SIG-M5 treated with dmso at 0.1 percent for 504 hours (cell line): Measurements from ENCODE around the gene SLC25A42.

Experiments used
- DNase-seq: peaks from one replicate; lab custom pipeline; 2025; ENCODE audit not compliant: unreplicated experiment; lab: John Stamatoyannopoulos, UW

SLC25A42 gene

DNA sequence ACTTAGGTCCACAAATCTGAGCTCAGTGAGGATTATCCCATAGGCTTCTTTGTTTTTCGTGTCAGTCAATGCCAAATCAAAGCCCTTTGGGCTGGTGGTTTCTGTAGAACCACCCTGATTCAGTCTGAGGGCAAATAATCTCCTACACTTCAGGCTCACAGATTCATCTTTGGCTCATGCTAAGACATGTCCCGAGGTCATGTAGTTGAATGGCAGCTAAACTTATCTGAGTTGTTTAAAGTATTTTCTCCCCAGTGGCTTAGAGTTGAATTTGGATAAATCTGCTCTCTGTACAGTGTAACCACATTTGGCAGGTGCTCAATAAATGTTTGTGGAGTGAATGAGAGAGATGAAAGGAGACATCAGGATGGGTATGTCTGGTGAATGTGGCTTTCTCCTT lies 13.1 kb upstream of the SLC25A42 start:
- DNase-seq, result no peak

DNA sequence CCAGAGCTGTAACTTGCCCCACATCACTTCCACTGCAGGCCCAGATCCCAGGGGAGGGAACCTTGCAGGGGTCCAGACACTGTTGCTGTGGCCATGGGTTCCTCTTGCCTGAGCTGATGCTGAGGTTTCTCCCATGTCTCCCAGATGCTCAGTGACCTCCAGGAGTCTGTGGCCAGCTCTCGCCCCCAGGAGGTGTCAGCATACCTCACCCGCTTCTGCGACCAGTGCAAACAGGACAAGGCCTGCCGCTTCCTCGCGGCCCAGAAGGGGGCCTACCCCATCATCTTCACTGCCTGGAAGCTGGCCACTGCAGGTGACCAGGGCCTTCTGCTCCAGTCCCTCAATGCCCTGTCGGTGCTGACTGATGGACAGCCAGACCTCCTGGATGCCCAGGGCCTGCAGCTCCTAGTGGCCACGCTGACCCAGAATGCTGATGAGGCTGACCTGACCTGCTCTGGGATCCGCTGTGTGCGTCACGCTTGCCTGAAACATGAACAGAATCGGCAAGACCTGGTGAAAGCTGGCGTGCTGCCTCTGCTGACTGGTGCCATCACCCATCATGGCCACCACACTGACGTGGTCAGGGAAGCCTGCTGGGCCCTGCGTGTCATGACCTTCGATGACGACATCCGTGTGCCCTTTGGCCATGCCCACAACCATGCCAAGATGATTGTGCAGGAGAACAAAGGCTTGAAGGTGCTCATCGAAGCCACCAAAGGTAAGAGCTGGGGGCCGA lies 12.1 kb upstream of the SLC25A42 start:
- DNase-seq, result no peak

DNA sequence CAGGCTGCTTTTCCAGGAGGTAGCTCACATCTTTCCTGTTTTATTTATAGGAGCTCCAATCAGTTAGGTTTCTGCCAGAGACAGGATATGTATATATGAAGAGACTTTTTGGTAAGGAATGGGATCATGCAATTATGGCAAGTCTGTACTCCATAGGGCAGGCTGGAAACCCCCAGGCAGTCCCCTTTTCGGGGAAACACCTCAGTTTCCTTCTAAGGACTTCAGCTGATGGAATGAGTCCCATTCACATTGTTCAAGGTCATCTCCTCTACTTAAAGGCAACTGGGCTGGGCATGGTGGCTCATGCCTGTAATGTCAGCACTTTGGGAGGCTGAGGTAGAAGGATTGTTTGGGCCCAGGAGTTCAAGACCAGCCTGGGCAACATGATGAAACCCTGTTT lies 10.9 kb upstream of the SLC25A42 start:
- DNase-seq, result no peak

DNA sequence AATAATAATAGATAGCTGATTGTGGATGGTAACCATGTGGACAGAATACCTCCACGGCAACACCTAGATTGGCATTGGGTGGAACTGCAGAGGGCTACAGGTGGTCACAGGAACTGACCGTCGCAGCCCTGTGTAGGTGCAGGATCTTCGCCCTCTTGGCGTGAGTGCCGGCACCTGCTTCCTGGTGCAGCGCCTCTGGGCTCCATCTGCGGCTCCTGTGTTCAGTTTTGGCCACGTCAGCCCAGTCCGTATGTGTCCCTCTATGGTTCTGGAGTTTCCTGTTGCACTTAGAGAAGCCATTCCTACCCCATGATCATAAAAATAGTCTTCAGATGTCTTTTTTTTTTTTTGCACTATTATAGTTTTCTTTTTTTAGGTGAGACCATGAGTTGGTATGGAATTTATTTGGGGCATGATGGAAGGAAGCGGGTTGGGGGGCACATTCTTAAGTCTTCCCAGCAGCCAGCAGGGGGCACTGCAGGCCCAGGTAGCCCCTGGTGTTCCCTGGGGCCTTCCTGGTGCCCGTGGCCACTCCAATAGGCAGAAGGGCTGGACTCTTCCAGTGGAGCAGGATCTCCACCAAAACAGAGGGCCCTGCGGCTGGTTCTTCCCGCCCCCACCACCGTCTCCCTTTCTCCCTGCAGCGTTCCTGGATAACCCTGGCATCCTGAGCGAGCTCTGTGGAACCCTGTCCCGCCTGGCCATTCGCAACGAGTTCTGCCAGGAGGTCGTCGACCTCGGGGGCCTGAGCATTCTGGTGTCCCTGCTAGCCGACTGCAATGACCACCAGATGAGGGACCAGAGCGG lies 10.1 kb upstream of the SLC25A42 start:
- DNase-seq, result no peak

DNA sequence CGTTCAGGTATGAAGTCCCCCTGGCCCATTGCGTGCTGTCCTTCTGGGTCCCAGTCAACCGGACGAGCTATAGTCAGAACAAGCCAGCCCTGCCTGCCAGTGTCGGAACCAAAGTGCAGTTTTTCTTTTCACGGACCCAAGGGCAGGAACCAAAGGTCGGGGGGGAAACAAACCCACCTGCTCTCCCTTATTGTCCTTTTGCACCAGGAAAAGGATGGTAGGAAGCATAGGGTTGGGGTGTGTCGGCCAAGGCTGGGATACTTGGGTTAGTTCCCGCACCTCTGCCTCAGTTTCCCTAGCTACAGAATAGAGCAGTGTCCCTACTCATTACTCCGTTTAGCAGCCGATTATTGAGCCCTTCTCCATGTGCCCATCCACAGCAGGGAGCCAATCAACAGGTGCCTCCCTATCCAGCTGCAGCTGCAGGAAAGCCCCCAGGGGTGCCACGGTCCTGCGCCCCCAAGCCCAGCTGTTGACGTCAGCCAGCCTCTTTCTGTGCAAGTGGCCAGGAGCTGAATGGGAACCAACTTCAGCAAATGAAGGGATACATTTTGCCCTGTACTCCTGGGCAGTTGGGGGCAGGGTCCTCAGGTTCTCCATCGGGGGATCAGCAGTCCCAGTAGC lies 9.4 kb upstream of the SLC25A42 start:
- no peak for DNase-seq

DNA sequence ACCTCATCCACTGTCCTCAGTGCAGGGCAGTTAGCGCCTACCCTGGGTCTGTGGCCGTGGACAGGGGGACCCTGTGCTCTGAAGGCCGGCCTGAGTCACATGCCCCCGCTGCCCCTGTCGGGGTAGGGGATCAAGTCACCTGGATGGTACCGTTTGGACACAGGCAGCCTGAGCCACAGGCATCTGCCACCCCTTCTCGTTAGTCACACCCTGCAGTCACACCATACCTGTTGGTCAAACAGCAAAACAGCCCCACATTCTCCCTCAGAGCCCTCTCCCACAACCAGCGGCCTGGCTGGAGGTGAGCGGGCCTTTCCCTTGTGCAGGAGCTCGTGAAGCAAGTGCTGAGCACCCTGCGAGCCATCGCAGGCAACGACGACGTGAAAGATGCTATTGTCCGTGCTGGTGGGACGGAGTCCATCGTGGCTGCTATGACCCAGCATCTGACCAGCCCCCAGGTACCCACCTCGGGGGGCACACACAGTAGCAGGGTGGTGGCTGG lies 8.8 kb upstream of the SLC25A42 start:
- DNase-seq, result no peak

DNA sequence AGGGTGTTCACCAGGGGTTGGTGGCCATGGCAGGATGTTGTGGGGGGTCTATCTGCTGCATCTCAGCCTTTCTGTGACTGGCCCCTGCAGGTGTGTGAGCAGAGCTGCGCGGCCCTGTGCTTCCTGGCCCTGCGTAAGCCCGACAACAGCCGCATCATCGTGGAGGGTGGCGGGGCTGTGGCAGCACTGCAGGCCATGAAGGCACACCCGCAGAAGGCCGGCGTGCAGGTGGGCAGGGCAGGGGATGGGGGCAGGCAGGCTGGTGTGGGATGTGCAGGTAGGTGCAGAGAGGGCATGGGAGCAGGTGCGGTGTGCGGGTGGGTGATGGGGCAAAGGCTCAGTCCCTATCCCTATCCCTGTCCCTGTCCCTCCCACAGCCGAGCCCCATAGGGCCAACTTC lies 8.1 kb upstream of the SLC25A42 start:
- DNase-seq, result no peak

DNA sequence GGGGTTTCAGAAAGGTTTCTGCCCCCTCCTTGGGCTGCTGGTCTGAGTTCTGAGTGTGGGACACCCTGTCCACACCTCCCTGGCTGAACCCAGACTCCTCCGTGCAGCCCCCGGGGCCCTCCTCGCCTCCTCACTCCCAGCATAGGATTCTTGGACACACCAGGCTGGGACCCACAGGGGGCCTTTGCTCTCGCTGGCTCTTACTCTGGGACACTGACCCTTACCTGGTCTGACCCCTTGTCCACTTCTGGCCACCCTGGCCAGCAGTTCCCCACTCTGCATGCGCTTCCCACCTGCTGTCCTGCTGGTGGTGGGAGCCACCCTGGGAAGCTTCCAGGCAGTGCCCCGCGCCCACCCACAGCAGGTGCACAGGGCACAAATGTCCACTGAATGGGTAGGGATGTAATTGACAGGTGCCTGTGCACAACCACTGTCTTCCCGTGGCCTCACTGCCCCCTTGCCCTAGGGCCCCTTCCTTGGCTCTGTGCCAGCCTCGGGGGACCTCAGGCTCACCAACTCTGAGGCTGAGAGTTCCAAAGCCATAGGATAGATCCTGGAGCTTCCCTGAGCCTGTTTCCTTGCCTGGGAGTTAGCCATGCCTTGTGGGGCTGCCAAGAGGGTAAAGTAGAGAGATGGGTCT lies 7.0 kb upstream of the SLC25A42 start:
- DNase-seq, result no peak

DNA sequence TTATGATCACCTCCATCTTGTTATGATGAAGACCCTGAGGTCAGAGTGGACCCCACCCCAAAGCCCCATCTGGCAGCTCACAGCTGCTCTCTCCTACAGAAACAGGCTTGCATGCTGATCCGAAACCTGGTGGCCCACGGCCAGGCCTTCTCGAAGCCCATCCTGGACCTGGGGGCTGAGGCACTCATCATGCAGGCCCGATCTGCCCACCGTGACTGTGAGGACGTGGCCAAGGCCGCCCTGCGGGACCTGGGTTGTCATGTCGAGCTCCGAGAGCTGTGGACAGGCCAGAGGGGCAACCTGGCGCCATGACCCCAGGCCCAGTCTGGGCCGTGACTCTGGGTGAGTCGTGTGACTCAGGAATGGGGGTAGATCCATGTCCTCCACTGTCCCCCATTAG lies 6.5 kb upstream of the SLC25A42 start:
- DNase-seq, result no peak

DNA sequence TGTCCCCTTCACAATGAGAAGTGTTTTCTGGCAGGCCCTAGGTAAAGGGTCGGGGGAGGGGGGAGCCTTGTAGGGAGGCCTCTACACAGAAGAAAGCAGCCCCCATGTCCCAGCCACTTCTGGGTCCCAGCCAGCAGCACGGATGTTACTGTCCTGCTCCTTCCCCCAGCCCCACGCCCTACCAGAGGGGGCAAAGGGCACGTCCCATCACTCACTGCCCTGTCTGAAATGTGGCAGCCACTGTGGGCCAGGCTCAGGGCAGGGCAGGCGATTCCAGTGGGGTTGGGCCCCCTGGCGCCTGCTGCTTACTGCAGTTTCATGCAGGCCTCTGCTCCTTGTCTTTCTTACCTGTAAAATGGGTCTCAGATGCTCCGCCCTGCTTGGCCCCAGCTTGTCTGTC lies 6.1 kb upstream of the SLC25A42 start:
- DNase-seq, result no peak

DNA sequence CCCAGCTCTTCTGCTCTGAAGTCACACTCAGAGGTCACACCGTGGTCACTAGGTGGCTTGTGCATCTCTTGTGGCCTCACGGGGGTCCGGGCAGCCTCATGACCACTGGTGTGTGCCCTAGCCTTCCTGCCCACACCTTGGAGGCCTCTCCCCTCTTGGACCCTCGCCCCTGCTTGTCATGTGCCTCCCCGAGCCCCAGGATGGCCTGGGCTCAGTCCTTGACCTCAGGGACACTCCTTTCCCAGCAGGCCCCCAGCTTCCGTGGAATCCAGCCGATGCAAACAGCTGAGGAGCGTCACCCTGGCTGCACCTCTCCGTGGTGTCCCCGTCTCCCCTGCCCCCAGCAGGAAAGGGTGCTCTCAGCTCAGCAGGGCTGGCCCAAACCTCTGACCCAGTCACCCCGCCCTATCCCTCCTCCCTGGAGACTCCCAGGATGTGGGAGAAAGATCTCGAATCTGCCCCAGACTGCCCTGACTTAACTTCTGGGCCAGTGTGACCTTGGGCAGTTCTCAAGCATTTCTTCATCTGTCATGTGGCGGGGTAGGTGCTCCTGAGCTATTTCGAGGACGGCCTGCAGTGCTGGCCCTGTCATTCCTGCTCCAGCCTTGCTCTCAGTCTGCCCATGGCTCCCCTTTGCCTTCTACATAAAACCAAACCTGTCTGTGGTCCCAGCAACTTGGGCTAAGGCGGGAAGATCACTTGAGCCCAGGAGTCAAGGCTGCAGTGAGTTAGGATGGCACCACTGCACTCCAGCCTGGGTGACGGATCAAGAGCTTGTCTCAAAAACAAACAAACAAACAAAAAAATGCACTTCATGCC lies 4.6 kb upstream of the SLC25A42 start:
- no peak for DNase-seq

DNA sequence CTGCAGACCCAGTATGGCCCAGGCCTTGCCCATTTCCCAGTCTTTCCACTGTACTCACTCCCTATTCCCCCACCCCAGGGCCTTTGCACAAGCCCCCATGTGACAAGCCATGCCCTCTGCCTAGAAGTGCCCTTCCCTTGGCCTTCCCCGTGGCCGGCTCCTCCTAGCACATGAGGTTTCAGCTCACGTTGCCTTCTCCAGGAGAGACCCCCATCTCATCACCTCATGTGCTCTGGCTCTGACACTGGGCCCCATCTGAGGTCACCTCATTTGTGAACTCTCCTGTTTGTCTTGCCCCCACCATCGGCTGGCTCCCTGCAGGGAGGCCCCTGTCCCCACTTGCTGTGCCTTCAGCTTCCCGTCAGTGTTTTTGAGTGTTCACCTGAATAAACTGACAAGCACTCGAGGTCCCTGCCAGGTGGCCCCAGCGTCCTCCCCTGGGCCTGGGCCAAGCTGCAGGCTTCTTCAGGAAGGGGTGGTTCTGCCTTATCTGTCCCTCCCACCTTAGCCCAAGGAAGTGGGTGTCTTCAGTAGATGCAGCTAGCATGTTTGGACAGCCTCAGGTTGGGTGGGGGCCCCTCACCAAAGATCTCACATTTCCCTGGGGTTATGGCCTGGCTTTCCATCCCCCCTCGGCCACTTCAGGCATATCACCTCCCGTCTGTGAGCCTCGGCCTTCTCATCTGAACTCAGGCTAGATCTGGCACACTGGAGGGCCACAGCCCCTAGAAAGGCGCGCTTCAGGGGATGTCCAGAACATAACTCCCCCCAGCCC lies 3.8 kb upstream of the SLC25A42 start:
- DNase-seq, result no peak

DNA sequence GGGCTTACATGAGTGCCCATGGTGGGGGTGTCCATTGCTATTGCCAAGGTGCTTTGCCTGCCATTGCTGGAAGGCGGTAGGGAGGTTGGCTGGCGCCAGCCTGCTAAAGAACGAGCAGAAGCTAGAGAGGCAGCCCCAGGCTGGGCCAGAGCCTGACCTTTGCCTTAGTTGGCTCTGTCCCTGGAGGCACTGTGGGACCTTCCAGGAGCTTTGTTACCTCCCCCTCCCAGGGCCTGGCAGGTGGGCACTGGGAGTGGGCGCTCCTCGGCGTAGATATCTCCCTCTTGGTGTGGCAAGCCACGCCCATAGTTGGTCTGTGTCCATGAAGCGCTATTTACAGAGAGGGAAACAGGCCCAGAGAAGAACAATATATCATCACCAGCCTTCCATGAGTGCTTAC lies 2.3 kb upstream of the SLC25A42 start:
- DNase-seq, result no peak

DNA sequence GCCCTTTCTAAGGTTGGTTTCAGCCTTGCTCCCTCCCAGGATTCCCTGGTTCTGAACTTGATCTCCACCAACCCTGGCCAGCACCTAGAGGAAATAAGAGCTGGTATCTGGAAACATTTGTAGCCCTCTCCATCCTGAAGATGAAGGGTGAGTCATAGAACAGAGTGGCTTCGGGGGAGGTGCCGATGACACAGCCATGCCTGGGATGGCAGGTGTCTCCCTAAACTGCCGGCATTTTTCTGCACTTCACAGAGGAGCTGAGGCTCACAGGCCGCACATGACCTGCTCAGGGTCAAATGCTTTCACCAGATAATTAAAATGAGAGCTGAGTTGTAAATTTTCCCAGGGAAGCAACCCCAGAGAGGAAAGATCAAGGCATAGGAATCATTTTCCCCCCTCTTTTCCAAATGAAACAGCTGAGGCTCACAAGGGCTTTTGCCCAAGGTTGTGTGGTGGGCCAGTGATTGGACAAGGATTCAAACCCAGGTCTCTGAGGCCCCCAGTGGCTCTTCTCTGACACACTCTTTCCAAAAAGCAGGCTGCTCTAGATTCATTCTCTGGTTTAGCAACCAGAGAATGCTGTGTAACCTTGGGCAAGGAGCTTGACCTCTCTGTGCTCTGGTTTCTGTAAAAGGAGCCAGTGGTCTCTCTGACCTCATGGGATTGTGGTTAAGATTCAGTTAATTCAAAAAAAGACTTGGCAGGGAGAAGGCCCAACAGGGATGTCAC lies 1.2 kb upstream of the SLC25A42 start:
- DNase-seq, result no peak

DNA sequence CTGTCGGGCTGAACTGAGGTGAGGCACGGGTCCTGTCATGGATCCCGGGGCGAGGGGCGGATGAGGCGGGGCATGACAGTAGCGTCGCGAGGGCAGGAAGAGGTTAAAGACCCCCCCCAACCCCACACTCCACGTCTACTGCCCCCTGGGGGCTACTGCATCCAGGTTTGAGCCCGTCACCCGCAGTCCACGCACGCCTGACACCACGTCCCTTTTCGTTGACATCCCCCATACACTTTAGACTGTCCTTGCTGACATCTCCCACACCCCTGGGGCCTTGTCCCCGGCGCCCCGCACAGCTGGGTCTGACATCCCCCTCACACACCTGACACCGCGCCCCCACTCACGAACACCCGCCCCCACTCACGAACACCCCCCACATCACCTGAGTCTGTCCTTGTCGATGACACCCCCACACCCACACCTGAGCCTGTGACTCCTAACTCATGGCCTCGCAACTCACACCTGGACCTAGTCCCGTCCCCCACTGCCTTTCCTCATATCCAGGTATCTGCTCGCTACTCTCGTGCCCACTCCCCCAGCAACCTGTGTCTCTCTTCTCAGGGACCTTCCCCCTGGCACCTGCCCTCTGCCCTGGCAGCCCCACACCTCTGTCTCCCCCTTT lies 416 bp downstream of the SLC25A42 start:
- DNase-seq, result no peak

DNA sequence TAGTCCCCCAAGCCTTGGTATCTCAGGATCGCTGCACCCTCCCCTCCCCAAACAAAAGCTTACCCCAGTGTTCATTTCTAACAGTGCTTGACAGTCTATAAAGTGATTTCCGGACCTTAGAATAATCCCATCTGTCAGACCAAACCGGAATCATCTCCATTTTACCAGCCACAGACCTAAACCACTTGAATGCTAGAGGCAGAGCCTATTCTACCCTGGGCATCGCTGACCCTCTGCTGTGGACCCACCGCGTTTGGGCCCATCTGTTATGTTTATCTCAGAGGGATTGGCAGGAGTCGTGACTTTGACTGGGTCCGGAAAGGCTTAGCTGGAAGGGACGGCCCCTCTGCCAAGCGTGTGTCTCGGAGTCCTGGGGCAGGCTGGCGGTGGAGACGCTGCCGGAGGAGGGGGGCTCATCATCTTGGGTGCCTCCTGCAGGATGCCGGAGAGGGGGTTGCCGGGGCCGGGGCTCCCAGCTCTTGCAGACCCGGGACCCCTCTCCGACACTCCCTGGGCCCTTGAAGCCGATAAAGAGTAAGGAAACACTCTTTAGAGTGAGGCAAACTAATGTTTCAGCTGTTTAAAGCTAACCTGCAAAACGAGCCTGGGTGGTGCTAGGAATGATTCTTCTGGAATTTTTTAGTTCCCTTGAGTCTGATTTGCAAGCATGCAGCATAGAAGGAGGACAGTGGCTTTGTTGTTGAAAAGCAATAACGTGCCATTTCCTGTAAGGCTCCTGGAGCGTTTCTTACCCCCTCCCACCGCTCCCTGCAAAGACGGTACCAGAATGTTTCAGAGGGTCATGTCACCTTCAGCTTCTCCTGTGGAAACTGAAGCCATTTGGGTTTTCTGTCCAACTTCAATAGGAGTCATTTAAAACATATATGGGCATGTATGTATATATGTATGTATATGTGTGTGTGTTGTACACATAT lies 1.3 kb downstream of the SLC25A42 start:
- no peak for DNase-seq

DNA sequence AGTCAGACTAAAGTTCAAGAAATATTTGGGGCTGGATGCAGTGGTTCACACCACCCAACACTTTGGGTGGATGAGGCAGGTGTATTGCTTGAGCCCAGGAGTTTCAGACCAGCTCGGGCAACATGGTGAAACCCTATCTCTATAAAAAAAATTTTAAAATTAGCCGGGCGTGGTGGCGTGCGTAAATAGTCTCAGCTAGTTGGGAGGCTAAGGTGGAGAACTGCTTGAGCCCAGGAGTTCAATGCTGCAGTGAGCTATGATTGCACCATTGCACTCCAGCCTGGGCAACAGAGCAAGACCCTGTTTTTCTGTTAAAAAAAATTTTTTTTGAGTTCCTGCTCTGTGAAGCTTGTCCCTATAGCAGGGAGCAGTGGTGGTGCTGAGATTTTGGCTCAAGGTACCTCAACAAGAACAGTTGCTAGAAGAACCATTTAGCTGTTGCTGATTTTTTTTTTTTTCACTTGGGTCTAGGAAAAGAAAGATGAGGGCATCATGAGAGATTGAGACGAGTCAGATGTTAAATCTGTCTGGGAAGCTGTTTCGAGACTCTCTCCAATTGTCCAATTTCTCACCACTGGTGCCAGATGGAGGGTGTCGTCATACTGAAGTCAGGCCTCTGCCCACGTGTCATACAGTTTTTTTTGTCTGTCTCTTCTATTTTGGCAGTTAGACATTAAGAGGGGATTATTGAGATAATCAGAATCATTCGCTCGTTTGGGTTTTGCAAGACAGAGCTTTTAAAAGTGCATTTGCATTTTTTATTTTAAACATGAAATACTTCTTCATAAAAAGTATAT lies 3.7 kb downstream of the SLC25A42 start:
- no peak for DNase-seq
